ENCODE results near the gene ODC1. TPM values are rescaled to one million over a fixed set of nuclear protein-coding genes. Genes with fewer than 3 reads are reported as not detected.

ODC1 gene
- total and polyA plus RNA-seq, 2 of the 4 experiments (the other 2 are of a cell fraction), result 117 to 204 TPM

GRCh38 chr2:10431797-10432196 lies 16.3 kb downstream of the ODC1 start:
- Histone ChIP-seq H2BK120ac (ENCODE audit: low read depth, low read length) (no peak overlapping the region), H3K18ac (ENCODE audit: low read depth, low read length) (no peak overlapping the region), H3K56ac (ENCODE audit: extremely low read depth, insufficient read depth, low read length) (no peak overlapping the region), H2BK20ac (ENCODE audit: low read depth, low read length) (no peak overlapping the region), H4K5ac (ENCODE audit: low read depth, low read length) (no peak overlapping the region), H3K4ac (ENCODE audit: low read depth, low read length) (no peak overlapping the region), H3K23ac (ENCODE audit: low read depth, low read length) (no peak overlapping the region), H4K91ac (ENCODE audit: insufficient read depth, low read depth, low read length) (no peak overlapping the region), H3K4me1 (ENCODE audit: control insufficient read depth, insufficient read depth, low read length) (peaks cover 4% of the 10 kb centered on the region; the same call in 1 of the 2 replicates), H3K9me1 (ENCODE audit: insufficient read depth, low read length) (peaks cover 5% of the 10 kb centered on the region), H4K8ac (ENCODE audit: low read depth in 2 of 2, low read length in 2 of 2) (no peak overlapping the region), H3K9me3 (ENCODE audit: control insufficient read depth, insufficient read depth, low read length) (no peaks in the 10 kb centered on the region), H4K20me1 (ENCODE audit: insufficient read depth, low read length) (no peaks in the 10 kb centered on the region), H3K27ac (ENCODE audit: insufficient read depth, low read length) (no peak overlapping the region), H2BK15ac (ENCODE audit: low read depth, low read length) (no peak overlapping the region), H3K36me3 (ENCODE audit: control insufficient read depth, insufficient read depth, low read length) (peaks cover 2% of the 10 kb centered on the region; the same call in 1 of the 2 replicates), H2AK5ac (ENCODE audit: low read depth, low read length) (no peak overlapping the region), H3K14ac (replicated peaks; ENCODE audit: low read depth, low read length) (no peak overlapping the region), H2AFZ (replicated peaks; ENCODE audit: low read length, poor library complexity) (no peak overlapping the region), H2BK5ac (ENCODE audit: low read depth, low read length, poor library complexity, severe bottlenecking) (no peak overlapping the region), H3K9ac (ENCODE audit: low read depth, low read length) (no peak overlapping the region), H3K79me1 (ENCODE audit: low read depth in 1 of 2, low read length in 2 of 2) (no peaks in the 10 kb centered on the region; a peak in 1 of 4 replicates), H3K27me3 (ENCODE audit: control insufficient read depth, insufficient read depth, low read length) (no peaks in the 10 kb centered on the region), H3K4me3 (ENCODE audit: insufficient read depth, low read depth, low read length) (no peak overlapping the region), H3K4me2 (ENCODE audit: low read depth, low read length) (no peak overlapping the region), H2AK9ac (replicated peaks; ENCODE audit: low read depth, low read length, poor library complexity) (no peak overlapping the region)
- POLR2A ChIA-PET (ENCODE audit: unreplicated experiment), result no interaction called here
- in situ Hi-C loops (cut with MboI; ENCODE audit: low sequenced_read_pairs) (loop anchor here (5.0 kb wide), 1 partner anchor 354 kb away; no protein-coding TSS in a partner anchor), dilution Hi-C loops (cut with HindIII; ENCODE audit: low sequenced_read_pairs, unreplicated experiment) (no loop called here), intact Hi-C loops (cut with micrococcal nuclease) (no loop called here)
- no TSS peak for BruUV-seq (replicated peaks)
- CTCF ChIA-PET, result interaction anchor here (1.0 kb wide), 1 partner anchor 23 kb away, joined by 3 read pairs; no protein-coding TSS in a partner anchor
- no peak for DNase-seq
- no peak for TF ChIP-seq SMC3 (IDR thresholded peaks at IDR 0.05; ENCODE audit: low read depth, low read length)
- TF ChIP-seq CHD1 (IDR thresholded peaks at IDR 0.05; ENCODE audit: low read depth, low read length), result no peak
- no peak for TF ChIP-seq RCOR1 (IDR thresholded peaks at IDR 0.05; ENCODE audit: insufficient replicate concordance, low read length)
- no peak for TF ChIP-seq BHLHE40 (IDR thresholded peaks at IDR 0.05; ENCODE audit: low read depth, low read length)
- no peak for TF ChIP-seq MAFK (IDR thresholded peaks at IDR 0.05; ENCODE audit: low read depth, low read length)
- TF ChIP-seq CEBPB (IDR thresholded peaks at IDR 0.05; ENCODE audit: low read depth, low read length), result no peak
- no peak for TF ChIP-seq RAD21 (IDR thresholded peaks at IDR 0.05; ENCODE audit: low read length)
- no peak for TF ChIP-seq MXI1 (IDR thresholded peaks at IDR 0.05; ENCODE audit: borderline replicate concordance, low read depth, low read length)
- TF ChIP-seq ELK1 (IDR thresholded peaks at IDR 0.05; ENCODE audit: borderline replicate concordance, low read depth, low read length), result no peak
- no peak for TF ChIP-seq POLR2A (IDR thresholded peaks at IDR 0.05; ENCODE audit: low read depth, low read length)
- no peak for ATAC-seq (ENCODE audit: low read depth)
- WGBS, 2 experiments (ENCODE audit: extremely low coverage in 2 of 2, insufficient read length in 1 of 2), result 82% methylated on average over 6 of the region's 16 CpGs; no CpG with 5 or more reads in 1 of the 2 experiments

All from IMR-90 (cell line).